Femur (tissue), 1 donor: ENCODE results near the gene ZNF331.
A peak's percentile ranks its signal among the peaks of the same experiment; 100 is the strongest.
"Not testable (repeated sequence)": the region's sequence is repeated elsewhere in the genome, so short reads cannot be mapped to it uniquely, and the experiment has no call there.

Experiments used
- DNase-seq: peaks from one replicate; pipeline ENCODE4 v3.0.0-alpha.2; 2017

Gene ZNF331

GRCh38 chr19:53537521-53538377 is at the start of gene ZNF331:
ZNF331 (plus strand) TSS chr19:53538145; CDS start chr19:53569377, 31,232 bp downstream.
- DNase-seq: peak; percentile 89

GRCh38 chr19:53492153-53492552 is 45.8 kb upstream of the ZNF331 start:
- no peak for DNase-seq

GRCh38 chr19:53497311-53498023 is 40.5 kb upstream of the ZNF331 start:
- DNase-seq: not testable (repeated sequence)

- DNase-seq: not testable (repeated sequence)
Measured at GRCh38 chr19:53498024-53498395, 39.9 kb upstream of the ZNF331 start.

- DNase-seq: not testable (repeated sequence)
Measured at GRCh38 chr19:53503151-53503550, 34.8 kb upstream of the ZNF331 start.

DNA sequence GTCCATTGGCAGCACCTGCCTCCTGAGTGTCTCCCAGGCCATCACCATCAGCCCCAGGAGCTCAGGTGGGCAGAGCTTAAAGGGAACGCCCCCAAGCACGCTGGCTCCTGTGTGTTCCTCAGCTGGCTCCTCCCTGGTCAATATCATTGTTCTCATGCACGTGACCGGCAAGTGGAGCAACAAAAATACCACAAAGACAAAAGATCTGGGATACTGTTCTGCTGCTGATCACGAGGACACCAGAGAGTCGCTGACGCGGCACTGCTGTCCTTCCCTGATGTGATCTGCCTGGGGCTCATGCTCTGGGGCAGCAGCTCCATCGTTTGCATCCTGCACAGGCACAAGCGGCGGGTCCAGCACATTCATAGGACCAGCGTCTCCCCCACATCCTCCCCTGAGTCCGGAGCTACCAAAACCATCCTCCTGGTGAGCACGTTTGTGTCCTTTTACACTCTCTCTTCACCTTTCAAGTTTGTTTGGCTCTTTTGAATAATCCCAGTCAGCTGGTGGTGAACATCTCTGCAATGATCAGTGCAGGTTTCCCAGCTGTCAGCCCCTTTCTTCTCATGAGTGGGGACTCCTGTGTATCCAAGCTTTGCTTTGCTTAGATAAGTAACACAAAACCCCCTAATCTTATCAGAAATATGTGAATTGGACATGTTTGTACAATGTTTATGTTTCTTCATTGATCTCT is 34.1 kb upstream of the ZNF331 start:
- DNase-seq: not testable (repeated sequence)

GRCh38 chr19:53504365-53504703 is 33.6 kb upstream of the ZNF331 start:
- peak; percentile 56 for DNase-seq

- DNase-seq: no peak
Measured at GRCh38 chr19:53504885-53505284, 33.1 kb upstream of the ZNF331 start.

DNA sequence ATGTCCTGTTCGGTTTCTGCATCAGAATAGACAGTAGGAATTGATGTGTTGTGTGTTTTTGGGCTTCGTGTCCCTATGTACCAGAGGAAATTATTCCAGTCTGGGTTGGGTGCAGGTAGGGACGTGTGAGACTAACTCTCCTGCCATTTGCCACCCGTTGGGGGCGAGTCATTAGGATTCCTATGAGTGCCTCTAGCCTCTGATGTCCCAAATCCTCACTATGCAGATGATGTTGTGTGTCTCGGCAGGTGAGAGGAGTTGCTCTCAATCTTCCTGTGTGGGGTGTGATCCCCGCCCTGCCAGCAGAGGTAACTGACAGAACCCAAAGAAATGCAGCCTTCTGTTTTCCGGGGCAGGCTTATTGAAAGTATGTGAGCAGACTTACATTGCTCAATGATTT is 31.2 kb upstream of the ZNF331 start:
- DNase-seq: no peak

DNA sequence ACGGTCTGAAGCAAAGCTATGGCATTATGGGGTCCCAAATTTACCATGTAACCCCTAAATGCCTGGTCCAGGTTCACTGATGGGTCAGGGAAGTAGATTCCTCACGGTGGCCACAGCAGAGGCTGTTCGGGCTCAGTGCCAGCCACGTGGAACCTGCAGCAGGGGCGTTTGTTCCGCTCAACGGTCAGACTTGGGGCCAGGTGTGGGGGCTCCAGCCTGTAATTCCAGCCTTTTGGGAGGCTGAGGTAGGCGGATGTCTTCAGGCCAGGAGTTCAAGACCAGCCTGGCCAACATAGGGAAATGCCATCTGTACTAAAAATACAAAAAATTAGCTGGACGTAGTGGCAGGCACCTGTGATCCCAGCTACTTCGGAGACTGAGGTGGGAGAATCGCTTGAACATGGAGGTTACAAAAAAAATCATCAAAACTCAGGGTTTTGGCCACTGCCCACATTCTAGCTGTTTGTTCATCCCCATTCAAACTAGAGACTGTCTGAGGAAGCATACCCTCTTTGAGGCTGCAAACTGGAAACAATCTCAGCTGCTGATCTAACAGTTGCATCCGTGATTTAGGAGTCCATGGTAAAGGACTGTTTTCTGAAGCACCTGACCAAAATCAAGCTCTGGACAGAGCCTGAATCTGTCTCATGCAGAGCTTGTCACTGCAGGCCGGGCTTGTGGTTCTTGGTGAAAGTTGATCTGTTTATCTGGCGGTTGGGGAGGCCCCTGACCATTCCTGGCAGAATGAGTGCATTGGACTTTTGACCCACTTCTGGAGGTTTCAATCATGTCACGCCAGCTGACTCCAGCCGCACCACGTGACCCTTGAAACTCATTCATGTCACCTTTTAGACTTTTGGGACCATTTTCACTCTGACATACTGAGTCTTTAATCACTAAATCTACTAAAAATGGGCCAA is 30.2 kb upstream of the ZNF331 start:
- no peak for DNase-seq

GRCh38 chr19:53509443-53509842 is 28.5 kb upstream of the ZNF331 start:
- no peak for DNase-seq

- DNase-seq: no peak
Measured at GRCh38 chr19:53509845-53510244, 28.1 kb upstream of the ZNF331 start.

GRCh38 chr19:53511357-53511756 is 26.6 kb upstream of the ZNF331 start:
- DNase-seq: no peak

GRCh38 chr19:53511933-53512374 is 26.0 kb upstream of the ZNF331 start:
- peak; percentile 46 for DNase-seq

DNA sequence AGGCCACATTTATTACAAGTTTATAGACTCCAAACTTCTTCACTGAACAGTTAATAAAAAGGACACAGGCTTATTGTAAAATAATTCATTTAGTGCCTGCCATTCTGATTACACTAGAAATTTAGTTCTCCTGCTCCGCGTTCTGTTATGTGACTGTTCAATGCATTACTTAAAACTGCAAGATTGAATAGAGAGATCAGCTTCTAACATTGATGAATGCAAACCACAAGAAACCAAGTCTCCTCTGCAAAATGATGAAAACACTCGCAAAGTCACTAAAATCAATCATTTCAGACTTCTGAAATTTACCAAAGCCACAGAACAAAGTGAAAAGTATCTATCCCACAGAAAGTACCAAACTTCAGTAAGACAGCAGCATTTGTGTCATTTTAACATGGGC is 22.9 kb upstream of the ZNF331 start:
- DNase-seq: not testable (repeated sequence)

GRCh38 chr19:53517114-53517741 is 20.7 kb upstream of the ZNF331 start:
- DNase-seq: no peak

DNA sequence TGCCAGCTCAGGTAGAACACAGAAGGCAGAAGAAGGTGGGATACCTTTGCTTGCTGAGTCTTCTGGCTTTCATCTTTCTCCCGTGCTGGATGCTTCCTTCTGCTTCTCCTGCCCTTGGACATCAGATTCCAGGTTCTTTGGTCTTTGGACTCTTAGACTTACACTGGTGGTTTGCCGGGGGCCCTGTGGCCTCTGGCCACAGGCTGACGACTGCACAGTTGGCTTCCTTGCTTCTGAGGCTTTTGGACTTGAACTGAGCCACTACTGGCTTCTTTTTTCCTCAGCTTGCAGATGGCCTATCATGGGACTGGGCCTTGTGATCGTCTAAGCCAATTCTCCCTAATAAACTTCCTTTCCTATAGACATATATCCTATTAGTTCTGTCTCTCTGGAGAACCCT is 19.8 kb upstream of the ZNF331 start:
- DNase-seq: no peak

DNA sequence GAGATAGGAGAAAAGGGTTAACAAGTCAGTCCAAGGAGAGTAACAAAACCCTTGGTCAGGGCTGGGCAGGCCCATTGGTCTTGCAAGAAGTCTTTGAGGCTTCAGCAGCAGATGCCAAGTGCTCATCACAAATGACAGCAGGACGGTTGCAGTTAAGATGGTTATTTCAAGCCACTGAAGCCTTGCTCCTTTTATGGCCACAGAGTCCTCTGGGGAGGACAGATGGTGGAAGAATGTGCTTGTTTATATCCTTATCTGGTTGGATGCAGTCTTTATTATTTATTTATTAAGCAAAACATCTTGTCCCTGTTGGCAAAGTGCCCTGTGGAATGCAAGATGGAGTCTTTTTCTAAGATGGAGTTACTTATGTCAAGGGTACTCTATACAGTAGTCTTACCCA is 19.2 kb upstream of the ZNF331 start:
- no peak for DNase-seq

DNA sequence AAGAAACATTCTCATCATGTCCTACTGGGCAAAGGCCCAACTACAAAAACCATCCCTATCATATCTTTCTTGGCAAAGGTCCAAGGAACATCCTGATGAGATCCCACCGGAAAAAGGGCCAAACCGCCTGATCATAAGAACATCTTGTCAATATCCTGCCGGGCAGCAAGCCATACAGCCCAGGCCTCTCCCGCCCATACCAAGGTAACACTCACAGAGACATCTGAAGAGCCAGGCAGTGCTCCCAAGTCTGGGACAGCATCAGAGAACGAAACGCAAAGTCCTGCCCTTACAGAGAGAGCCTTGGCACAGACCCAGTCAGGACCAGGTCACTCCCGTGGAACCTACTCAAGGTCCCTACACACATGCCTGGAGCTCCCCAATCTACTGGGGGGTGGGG is 18.5 kb upstream of the ZNF331 start:
- peak; percentile 38 for DNase-seq

GRCh38 chr19:53520163-53520546 is 17.8 kb upstream of the ZNF331 start:
- no peak for DNase-seq

- DNase-seq: peak; percentile 99
Measured at GRCh38 chr19:53520547-53521372, 17.2 kb upstream of the ZNF331 start.
